HEK293 (cell line): ENCODE results near the gene ECI1.

Source experiments
- CTCF ChIP-seq: fragments of 450-650 bp; formaldehyde crosslinking; IDR thresholded peaks from 2 replicates; pipeline ENCODE4 v1.5.1; 2016; ENCODE audit warnings: missing biosample characterization, missing genetic modification characterization
- HOXA7 ChIP-seq: sonication (generic); formaldehyde crosslinking; IDR thresholded peaks from 2 replicates; pipeline ENCODE4 v1.8.1; 2022; ENCODE audit warnings: missing genetic modification reagents, borderline replicate concordance
- ZBTB10 ChIP-seq: fragments of 450-650 bp; formaldehyde crosslinking; IDR thresholded peaks from 2 replicates; pipeline ENCODE4 v1.5.1; 2016; ENCODE audit warnings: missing biosample characterization, missing genetic modification characterization
- ZNF211 ChIP-seq: fragments of 450-650 bp; formaldehyde crosslinking; IDR thresholded peaks from 2 replicates; pipeline ENCODE4 v1.5.1; 2016; ENCODE audit warnings: low read depth, missing biosample characterization, missing genetic modification characterization
- ZNF24 ChIP-seq: fragments of 450-650 bp; formaldehyde crosslinking; IDR thresholded peaks from 2 replicates; pipeline ENCODE4 v1.5.1; 2016; ENCODE audit warnings: missing biosample characterization, missing genetic modification characterization
- ZNF510 ChIP-seq: fragments of 450-650 bp; formaldehyde crosslinking; IDR thresholded peaks from 2 replicates; pipeline ENCODE4 v1.5.1; 2018; ENCODE audit warnings: mild to moderate bottlenecking, missing genetic modification characterization, missing biosample characterization; ENCODE audit not compliant: insufficient replicate concordance
- ZNF558 ChIP-seq: fragments of 450-650 bp; formaldehyde crosslinking; IDR thresholded peaks from 2 replicates; pipeline ENCODE4 v1.5.1; 2016; ENCODE audit warnings: missing biosample characterization, missing genetic modification characterization
- ZNF777 ChIP-seq: fragments of 450-650 bp; formaldehyde crosslinking; IDR thresholded peaks from 2 replicates; pipeline ENCODE4 v1.5.1; 2017; ENCODE audit warnings: missing biosample characterization, missing genetic modification characterization, borderline replicate concordance
- ZNF792 ChIP-seq: fragments of 450-650 bp; formaldehyde crosslinking; IDR thresholded peaks from 2 replicates; pipeline ENCODE4 v1.5.1; 2016; ENCODE audit warnings: missing biosample characterization, missing genetic modification characterization
- ZNF843 ChIP-seq: fragments of 450-650 bp; formaldehyde crosslinking; IDR thresholded peaks from 2 replicates; pipeline ENCODE4 v1.5.1; 2016; ENCODE audit warnings: missing biosample characterization, missing genetic modification characterization

GRCh38 chr16:2273484-2273883 lies 22.1 kb upstream of the ECI1 start:
- TF ChIP-seq ZNF558, result no peak
- no peak for TF ChIP-seq HOXA7 (CRISPR knock-in tag)
- TF ChIP-seq ZNF510 (tag by site-specific recombination), result no peak
- no peak for TF ChIP-seq ZNF843 (tag by site-specific recombination)
- TF ChIP-seq ZNF211 (tag by site-specific recombination), result no peak
- TF ChIP-seq ZNF792, result no peak
- no peak for TF ChIP-seq ZNF777 (tag by site-specific recombination)
- no peak for TF ChIP-seq CTCF
- TF ChIP-seq ZNF24, result no peak
- TF ChIP-seq ZBTB10 (tag by site-specific recombination), result no peak
